HepG2 (cell line): Measurements from ENCODE around the gene CDHR5. TPM values are rescaled to one million over a fixed set of nuclear protein-coding genes. Genes with fewer than 3 reads are reported as not detected.

Source experiments
- BHLHE40 ChIP-seq: IDR thresholded peaks from 2 replicates; pipeline ENCODE4 v1.6.1; 2011; ENCODE audit warnings: low read length, improper control_type of control experiment
- CCDC6 ChIP-seq: sonication (generic); formaldehyde crosslinking; IDR thresholded peaks from 2 replicates; pipeline ENCODE4 v1.8.1; 2022; ENCODE audit warnings: mild to moderate bottlenecking, missing genetic modification reagents, moderate library complexity
- DMTF1 ChIP-seq: sonication (generic); formaldehyde crosslinking; IDR thresholded peaks from 2 replicates; pipeline ENCODE4 v1.4.0; 2020; ENCODE audit warnings: mild to moderate bottlenecking, missing genetic modification reagents
- DNMT1 ChIP-seq: sonication (generic); formaldehyde crosslinking; IDR thresholded peaks from 2 replicates; pipeline ENCODE4 v1.5.1; 2020; ENCODE audit warnings: mild to moderate bottlenecking, missing genetic modification reagents
- HOXD1 ChIP-seq: sonication (generic); formaldehyde crosslinking; IDR thresholded peaks from 2 replicates; pipeline ENCODE4 v1.5.0; 2020; ENCODE audit warnings: missing genetic modification reagents
- NR1H2 ChIP-seq: sonication (generic); formaldehyde crosslinking; IDR thresholded peaks from 2 replicates; pipeline ENCODE4 v1.8.1; 2022; ENCODE audit warnings: low read depth, missing genetic modification reagents, borderline replicate concordance
- RBM39 ChIP-seq: fragments of 200-400 bp; formaldehyde crosslinking; IDR thresholded peaks from one replicate; pipeline ENCODE4 v1.6.1; 2018; ENCODE audit warnings: antibody characterized with exemption, mild to moderate bottlenecking, low read depth, low read length; ENCODE audit not compliant: poor library complexity, severe bottlenecking
- TEAD3 ChIP-seq: optimal IDR thresholded peaks from 2 replicates; pipeline ENCODE3; 2016; ENCODE audit warnings: borderline replicate concordance
- ZFP91 ChIP-seq: sonication (generic); formaldehyde crosslinking; IDR thresholded peaks from 2 replicates; pipeline ENCODE4 v1.9.0; 2022; ENCODE audit warnings: missing genetic modification reagents, mild to moderate bottlenecking, borderline replicate concordance
- ZNF232 ChIP-seq: sonication (generic); formaldehyde crosslinking; IDR thresholded peaks from 2 replicates; pipeline ENCODE4 v1.4.0; 2020; ENCODE audit warnings: missing genetic modification reagents, borderline replicate concordance
- ZNF609 ChIP-seq: sonication (generic); formaldehyde crosslinking; IDR thresholded peaks from 2 replicates; pipeline ENCODE4 v1.4.0; 2020; ENCODE audit warnings: mild to moderate bottlenecking, missing genetic modification reagents, borderline replicate concordance
- ZNF646 ChIP-seq: sonication (generic); formaldehyde crosslinking; IDR thresholded peaks from 2 replicates; pipeline ENCODE4 v1.9.0; 2021; ENCODE audit warnings: mild to moderate bottlenecking, missing genetic modification reagents
- polyA plus RNA-seq, 8 experiments: library from polyadenylated mRNA; depleted of rRNA in 3 of 8; stranded (reverse) in 7 of 8; unstranded in 1 of 8; fragments of >200 nt; fragmentation: Illumina TruSeq in 4 of 8; extraction: Trizol in 4 of 8; gene quantifications; 2 replicates each; pipeline versions ENCODE4 v1.2.1 to v1.2.3, GENCODE V29; 2011 to 2016; ENCODE audit warnings: low read depth in 4 of 8, missing spikeins in 1 of 8, mixed read lengths in 1 of 8; ENCODE audit not compliant: insufficient read depth in 1 of 8
- total RNA-seq, 5 experiments: library from RNA; depleted of rRNA; stranded (reverse); fragments of >200 nt; fragmentation: Illumina TruSeq; extraction: Trizol; gene quantifications; 2 replicates each; pipeline ENCODE4 v1.2.3, GENCODE V29; 2016; ENCODE audit warnings: low read depth in 1 of 5

CDHR5 gene
- total and polyA plus RNA-seq, 2 of the 13 experiments (the other 11 are each of a cell fraction or from before 2014, with no cell fraction given) = 0.46 to 0.71 TPM

GRCh38 chr11:579830-580601 lies 44.7 kb downstream of the CDHR5 start (continued):
- TF ChIP-seq ZNF646 (CRISPR knock-in tag) (no peak), DNMT1 (CRISPR knock-in tag) (no peak), DMTF1 (CRISPR knock-in tag) (no peak), ZNF609 (CRISPR knock-in tag) (no peak), HOXD1 (CRISPR knock-in tag) (peak; percentile 16; the same call in 1 of the 2 replicates), ZNF232 (CRISPR knock-in tag) (0 out of 2 replicates have a peak, but pooled peaks have one; percentile 75), ZFP91 (CRISPR knock-in tag) (peak; percentile 51), BHLHE40 (peak; percentile 54; the same call in 1 of the 2 replicates), RBM39 (no peak), TEAD3 (CRISPR knock-in tag) (peak; percentile 28), NR1H2 (CRISPR knock-in tag) (no peak), CCDC6 (CRISPR knock-in tag) (no peak)
